ENCODE data around the gene CCL11.
A peak's percentile ranks its signal among the peaks of the same experiment; 100 is the strongest.

CCL11 gene

GRCh38 chr17:34257986-34258326, 27.6 kb upstream of the CCL11 start:
- no peak for DNase-seq

DNA sequence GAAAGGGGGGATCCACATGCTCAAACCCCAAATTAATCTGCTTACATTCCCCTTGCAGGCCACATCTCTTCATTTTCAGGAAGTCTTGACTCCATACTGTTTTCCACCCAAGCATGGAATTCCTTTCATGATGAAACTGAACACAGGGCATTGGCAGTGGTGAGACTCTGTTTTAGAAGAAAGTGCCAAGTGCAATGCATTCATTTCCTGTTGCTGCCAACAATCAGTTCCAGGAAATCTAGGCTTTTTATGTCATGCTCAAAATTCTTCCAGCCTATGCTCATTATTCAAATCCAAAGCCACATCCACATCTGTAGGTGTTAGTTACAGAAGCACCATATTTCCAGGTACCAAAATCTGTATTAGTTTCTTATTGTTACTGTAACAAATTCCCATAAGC, 26.4 kb upstream of the CCL11 start:
- DNase-seq = no peak

DNA sequence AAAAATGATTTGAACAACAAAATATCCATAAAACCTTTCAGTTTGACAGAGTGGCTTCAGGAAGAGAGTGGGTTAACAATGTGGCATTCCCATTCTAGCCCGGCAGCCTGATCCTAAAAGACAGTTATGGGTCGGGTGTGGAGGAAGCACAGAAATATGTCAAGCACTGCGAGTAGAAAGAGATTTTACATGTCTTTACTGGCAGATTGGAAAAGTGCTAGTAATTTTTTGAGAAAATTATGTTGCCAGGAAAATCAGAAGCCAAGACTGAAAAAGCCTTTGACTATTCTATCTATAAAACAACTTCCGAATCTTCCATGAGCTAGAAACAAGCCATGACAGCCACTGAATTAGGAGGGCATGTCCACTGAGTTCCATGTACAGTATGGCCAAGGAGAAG, 24.7 kb upstream of the CCL11 start:
- DNase-seq = no peak

DNA sequence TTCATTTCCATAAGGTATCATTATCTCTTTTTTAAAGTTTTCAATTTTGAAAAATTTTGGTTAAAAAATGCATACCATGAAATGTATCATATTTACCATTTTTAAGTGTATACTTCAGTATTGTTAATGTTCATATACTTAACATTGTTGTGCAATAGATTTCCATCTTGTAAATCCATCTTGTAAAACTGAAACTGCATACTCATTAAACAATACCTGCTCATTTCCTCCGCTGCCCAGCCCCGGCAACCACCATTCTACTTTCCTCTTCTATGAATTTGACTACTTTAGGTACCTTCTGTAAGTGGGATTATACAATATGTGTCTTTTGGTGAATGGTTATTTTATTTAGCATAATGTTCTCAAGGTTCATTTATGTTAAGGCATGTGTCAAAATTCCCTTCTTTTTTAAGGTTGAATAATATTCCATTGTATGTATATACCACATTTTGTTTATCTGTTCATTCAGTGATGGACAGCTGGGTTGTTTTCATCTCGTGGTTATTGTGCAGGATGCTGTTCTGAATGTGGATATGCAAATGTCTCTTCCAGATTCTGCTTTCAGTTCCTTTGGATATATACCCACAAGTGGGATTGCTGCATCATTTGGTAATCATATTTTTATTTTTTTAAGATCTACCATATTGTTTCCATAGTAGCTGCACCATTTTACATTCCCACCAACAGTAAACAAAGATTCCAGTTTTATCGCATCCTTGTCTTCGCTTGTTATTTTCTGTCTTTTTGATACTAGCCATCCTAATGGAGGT, 23.8 kb upstream of the CCL11 start:
- DNase-seq = peak; percentile 23

DNA sequence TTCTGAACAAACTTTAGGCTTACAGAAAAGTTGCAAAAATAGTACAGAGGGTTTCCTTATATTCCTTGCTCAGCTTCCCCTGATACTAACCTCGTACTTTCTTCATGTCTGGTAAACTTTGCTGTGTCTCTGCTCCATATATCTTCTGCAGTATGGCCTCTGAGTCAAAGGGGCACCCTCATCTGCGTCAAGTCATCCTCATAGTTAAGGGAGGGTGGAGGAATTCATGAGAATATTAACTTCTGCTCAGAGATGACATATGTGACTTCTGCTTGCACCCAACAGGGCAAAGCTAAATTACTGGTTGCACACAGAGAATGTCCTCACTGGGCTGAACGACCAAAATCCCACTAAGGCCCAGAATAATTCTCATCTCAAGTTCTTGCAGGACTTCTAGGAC, 19.8 kb upstream of the CCL11 start:
- no peak for DNase-seq

DNA sequence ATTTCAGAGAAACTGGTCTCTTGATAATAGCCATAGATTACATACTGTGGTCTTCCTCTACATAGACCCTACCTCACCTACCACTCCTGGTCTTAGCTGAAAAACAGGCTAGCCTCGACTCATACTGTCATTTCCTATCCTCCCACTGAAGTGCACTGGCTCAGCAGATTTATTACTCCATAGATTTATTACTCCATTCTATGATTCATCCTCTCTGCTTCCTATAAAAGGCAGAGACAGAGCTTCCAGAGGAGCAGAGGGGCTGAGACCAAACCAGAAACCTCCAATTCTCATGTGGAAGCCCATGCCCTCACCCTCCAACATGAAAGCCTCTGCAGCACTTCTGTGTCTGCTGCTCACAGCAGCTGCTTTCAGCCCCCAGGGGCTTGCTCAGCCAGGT, 15.6 kb upstream of the CCL11 start, which contains the start of gene CCL7:
TSS of gene CCL7 (plus strand) at position 253 of the 400 bp plus-strand sequence. CDS start at position 323, 70 bp downstream.
- no peak for DNase-seq

DNA sequence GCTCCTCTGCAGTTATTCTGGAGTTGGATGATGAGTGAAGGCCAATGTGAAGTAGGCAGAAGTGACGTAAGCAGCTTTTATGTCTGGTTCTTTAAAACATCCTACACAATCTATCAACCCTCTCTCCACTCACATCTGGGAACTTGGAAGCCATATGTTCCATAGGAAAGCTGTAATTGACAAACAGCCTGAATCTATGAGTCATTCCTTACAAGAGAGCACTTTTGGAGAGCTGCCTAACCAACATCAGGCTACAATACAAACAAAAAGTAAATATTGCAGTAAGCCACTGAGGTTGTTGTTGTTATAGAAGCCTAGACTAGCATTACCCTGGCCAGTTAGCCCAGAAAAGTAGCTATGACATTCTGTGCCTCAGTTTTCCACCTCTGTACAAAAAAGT, 9.7 kb upstream of the CCL11 start:
- no peak for DNase-seq

GRCh38 chr17:34276826-34277225, 8.7 kb upstream of the CCL11 start:
- DNase-seq = no peak

GRCh38 chr17:34283571-34283970, 2.0 kb upstream of the CCL11 start:
- DNase-seq = no peak

DNA sequence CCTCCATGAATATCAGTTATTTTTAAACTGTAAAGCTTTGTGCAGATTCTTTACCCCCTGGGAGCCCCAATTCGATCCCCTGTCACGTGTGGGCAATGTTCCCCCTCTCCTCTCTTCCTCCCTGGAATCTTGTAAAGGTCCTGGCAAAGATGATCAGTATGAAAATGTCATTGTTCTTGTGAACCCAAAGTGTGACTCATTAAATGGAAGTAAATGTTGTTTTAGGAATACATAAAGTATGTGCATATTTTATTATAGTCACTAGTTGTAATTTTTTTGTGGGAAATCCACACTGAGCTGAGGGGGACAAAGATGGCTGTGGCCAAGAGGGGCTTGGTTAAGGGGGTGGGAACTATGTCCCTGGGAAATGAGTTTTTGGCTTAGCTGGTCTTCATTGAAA, 2.3 kb downstream of the CCL11 start:
- DNase-seq = no peak

- DNase-seq = no peak
Measured at GRCh38 chr17:34290586-34290985, 5.0 kb downstream of the CCL11 start.

DNA sequence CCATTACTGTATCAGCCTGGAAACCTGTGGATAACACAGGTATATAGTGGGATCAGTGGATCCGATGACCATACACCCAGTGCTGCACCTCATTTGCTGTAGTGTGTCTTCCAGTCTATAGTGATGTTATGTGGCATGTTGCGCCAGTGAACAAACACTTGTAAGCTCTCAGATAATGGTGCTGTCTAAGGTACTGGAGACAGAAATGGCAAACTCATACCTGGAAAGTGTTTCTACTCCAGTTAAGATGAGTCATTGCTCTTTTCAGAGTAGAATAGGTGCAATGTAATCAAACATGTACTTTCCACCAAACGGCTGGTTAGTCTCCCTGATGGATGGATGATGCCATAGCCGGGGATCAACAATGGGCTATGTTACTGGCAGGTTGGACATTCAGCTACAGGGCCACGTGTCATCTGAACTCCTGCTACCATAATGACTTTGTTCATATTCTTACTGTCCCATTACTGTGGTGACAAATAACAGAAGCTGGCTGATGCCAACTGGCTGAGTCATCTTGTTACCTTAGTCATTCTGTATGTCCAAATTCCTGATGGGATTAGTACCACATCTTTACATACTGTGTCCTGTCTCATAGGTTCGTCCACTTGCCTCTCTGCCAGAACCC, 6.3 kb downstream of the CCL11 start:
- DNase-seq = no peak

DNA sequence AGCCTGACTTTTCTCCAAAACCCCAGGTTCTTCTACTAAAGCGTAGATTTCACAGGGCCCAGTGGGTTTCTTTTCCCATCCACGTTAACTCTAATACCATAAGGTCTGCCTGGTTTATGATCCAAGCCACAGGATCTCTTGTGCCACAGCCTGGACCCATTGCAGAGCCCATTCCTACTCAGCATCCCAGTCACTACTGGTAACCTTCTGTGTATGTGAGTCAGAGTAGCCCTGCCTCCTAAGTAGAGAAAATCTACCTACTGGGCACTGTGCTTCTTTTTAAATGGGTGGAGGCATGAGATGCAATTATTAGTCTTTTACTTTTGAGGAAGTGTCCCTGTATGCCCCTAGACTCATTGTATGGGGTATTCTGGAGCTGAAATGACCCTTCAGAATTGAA, 13.5 kb downstream of the CCL11 start:
- DNase-seq = no peak

GRCh38 chr17:34299956-34300577, 14.5 kb downstream of the CCL11 start:
- DNase-seq = no peak

DNA sequence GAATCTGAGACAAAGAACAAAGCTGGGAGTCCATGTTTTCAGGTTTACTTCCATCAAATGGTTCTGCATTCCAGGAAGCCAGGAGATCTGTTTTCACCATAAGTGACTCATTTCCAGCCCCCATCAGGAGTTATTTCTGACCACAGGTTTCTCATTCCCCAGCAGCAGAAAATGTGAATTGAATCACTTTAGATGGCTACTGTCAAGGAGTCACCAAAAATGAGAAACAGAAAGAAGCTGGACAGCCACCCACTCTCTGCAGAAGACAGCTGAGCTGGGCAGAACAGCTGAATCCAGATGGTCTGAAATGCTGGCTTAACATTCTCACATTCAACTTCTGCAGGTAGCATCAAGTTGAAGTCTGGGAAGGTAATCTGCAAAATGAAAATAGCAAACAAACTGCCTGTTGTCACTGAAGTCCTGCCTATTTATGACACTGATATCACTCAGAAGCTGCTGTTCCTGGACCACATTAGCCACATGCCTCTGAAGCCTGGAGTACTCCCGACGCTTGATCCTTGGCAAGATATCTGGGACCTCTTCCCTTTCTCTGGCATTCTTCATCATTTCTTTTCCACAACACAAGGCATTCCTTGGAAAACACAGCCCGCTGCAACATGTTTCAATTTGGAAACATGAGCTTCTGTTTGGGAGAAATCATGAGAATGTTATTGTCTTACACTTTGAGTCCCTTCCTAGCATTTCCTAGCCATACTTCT, 15.3 kb downstream of the CCL11 start:
- DNase-seq = no peak

- no peak for DNase-seq
Measured at GRCh38 chr17:34301986-34302385, 16.4 kb downstream of the CCL11 start.

DNA sequence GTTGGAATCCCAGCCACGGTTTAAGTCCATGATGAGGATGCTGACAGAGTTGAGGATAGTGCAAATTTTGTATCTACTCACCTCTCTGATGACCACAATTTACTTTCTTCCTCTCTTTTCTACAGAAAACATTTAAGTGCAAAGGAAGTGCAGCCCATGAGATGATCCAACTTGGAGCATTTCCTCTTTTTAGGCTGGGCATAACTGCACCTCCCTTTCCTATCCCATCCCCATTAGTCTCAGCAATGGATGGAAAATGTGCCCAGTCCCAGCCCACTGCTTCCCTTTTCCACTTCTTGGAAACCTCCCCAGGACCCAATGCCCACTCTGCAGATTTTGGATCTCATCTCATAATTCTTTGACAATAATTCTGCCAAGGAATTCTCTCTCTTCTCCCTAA, 17.1 kb downstream of the CCL11 start:
- DNase-seq = no peak

- no peak for DNase-seq
Measured at GRCh38 chr17:34303606-34304005, 18.1 kb downstream of the CCL11 start.

DNA sequence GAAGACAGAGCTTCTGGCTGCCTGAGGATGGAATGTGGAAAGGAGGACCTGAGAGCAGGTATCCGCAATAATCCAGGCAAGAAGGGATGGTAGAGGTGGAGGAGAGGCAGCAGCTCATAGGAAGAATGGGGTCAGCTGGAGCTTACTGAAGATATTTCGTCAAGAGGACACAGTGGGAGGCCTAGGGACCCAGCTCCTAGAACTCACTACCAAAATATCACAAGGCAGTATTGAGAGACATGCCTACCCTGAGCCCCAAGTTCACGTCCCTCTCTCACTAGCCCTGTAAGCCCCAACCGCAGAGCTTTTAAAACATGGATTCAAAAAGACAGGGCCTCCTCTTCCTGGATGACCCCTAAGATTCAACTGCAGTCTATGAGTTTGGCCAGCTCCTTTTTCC, 19.5 kb downstream of the CCL11 start:
- no peak for DNase-seq

DNA sequence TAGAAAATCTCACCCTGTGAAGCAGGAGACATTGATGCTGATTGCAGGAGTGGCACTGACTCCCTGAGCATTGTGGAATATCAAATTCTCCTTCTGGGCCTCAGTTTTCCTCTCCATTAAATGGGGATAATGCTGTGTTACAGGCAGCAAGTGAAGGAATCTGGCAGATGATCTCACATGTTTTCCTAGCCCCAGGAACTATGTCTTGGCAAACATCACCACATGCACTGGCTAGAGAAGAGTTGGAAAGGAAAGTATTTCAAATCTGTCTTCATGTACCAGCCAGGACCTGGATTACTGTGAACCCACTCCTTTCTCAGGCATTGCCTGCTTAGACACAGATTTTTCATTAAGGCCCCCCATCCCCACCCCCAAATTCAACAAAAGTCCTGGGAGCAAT, 20.1 kb downstream of the CCL11 start:
- no peak for DNase-seq

DNA sequence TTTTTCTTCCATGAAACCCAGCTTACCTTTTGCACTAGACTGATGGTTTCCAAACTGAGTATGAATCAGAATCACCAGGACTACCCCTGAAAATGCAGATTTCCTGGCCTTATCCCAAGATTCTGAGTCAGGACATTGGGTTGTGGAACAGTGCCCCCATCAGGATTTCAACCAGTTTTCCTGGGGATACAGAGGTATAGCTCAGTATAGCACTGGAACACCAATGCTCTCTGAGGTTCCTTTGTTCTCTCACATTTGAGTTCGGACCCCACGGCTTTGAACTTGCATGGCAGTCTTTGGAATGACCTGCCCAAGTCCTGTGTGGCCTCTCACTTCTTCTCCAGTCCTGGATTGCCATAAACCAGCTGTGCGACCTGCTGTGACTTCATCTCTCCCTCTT, 20.9 kb downstream of the CCL11 start:
- no peak for DNase-seq

DNA sequence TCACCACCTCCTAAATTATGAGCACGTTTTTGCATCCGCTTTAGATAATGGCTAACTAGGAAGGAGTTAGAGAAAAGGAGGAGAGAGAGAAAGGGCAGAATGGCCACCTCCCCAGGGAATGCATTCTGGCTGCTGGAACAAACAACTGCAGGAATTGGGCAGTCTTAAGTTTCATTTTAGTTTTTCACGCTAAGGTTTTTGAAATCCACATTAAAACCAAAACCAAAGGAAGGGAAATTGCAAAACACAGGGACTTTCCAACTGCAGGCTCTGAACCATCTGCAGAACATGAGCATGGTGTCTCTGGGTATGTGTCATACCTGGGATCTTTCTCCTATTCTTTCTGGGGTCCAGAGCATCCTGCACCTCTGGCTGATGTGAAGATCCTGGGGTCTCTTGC, 21.6 kb downstream of the CCL11 start:
- DNase-seq = no peak

DNA sequence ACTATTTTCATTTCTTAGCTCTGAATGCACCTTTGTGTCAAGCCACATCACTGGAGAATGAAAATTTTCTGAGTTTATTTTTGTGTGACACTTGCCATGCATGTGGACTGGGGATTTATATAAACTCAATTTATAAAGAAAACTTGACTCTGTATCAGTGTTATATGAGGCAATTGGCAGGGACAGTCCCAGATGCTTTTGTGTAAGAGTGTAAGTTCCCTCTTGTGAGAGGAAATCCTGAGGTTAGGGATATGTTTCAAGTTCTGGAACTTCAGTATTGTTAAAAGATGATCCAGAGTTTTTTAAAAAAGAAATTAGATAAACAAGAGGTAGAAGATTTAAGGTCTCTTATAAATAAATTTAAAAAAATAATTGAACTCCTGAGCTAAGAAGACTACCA, 22.8 kb downstream of the CCL11 start:
- no peak for DNase-seq

GRCh38 chr17:34311291-34311690, 25.7 kb downstream of the CCL11 start:
- DNase-seq = no peak

All from stimulated activated CD4-positive, alpha-beta T cell treated with anti-CD3 and anti-CD28 coated beads, Interleukin-15, amount 100 ng/mL, for 24 hours (primary cell).